Panc1 (cell line): ENCODE results near the gene SCAMP4.

Source experiments
- CTCF ChIP-seq: fragments of 450-650 bp; IDR thresholded peaks from 2 replicates; pipeline ENCODE4 v1.5.1; 2017; ENCODE audit warnings: mild to moderate bottlenecking
- POLR2AphosphoS5 ChIP-seq: IDR thresholded peaks from 2 replicates; pipeline ENCODE4 v1.6.1; 2012; ENCODE audit warnings: mild to moderate bottlenecking, low read depth, low read length, moderate library complexity
- SIN3A ChIP-seq: IDR thresholded peaks from 2 replicates; pipeline ENCODE4 v1.6.1; 2012; ENCODE audit warnings: low read depth, mild to moderate bottlenecking, low read length, moderate library complexity, borderline replicate concordance; ENCODE audit not compliant: insufficient read depth

- no peak for TF ChIP-seq CTCF
- TF ChIP-seq POLR2AphosphoS5, result no peak; the same call in 1 of the 2 replicates
- no peak for TF ChIP-seq SIN3A
These were observed 41.9 kb upstream of the SCAMP4 start, which contains the start of gene KLF16 for GRCh38 chr19:1863328-1863637.
